ENCODE measurements around the gene HERPUD1. TPM values are rescaled to one million over a fixed set of nuclear protein-coding genes. Genes with fewer than 3 reads are reported as not detected.

Gene HERPUD1
- total RNA-seq, 1 donor from 2014 or later: 72.9 TPM

Other genes starting within 250 kb of the HERPUD1 start
- 7.0 and 15.0 TPM in 2 replicates for gene MT1X, start 249.7 kb upstream of the HERPUD1 start, total RNA-seq
- 60.7 and 85.4 TPM in 2 replicates for gene NUP93, start 202.0 kb upstream of the HERPUD1 start, total RNA-seq
- not detected in 2 replicates for gene SLC12A3, start 66.9 kb upstream of the HERPUD1 start, total RNA-seq
- gene CETP, start 29.8 kb downstream of the HERPUD1 start, total RNA-seq: 12.3 and 12.8 TPM in 2 replicates
- gene NLRC5, start 57.4 kb downstream of the HERPUD1 start, total RNA-seq: 16.6 and 16.7 TPM in 2 replicates
- 54.4 and 61.1 TPM in 2 replicates for gene CPNE2, start 160.4 kb downstream of the HERPUD1 start, total RNA-seq

All from dermis microvascular lymphatic vessel endothelial cell (primary cell).